ENCODE measurements around the gene RAVER2.
"Not testable (repeated sequence)": the region's sequence is repeated elsewhere in the genome, so short reads cannot be mapped to it uniquely, and the experiment has no call there.

Gene RAVER2

GRCh38 chr1:64765826-64766225 is 21.0 kb downstream of the RAVER2 start:
- H2AFZ ChIP-seq (ENCODE audit: low read length, unreplicated experiment) = no peak overlapping the region
- H3K4me3 ChIP-seq (ENCODE audit: low read depth, low read length) = no peak overlapping the region
- no peaks in the 10 kb centered on the region for H3K79me2 ChIP-seq (ENCODE audit: control insufficient read depth, insufficient read depth, low read length, unreplicated experiment)
- H3K27me3 ChIP-seq (ENCODE audit: insufficient read depth, low read length) = no peaks in the 10 kb centered on the region
- no peaks in the 10 kb centered on the region for H3K4me1 ChIP-seq (ENCODE audit: control insufficient read depth, insufficient read depth, low read length, unreplicated experiment)
- peaks cover 5% of the 10 kb centered on the region; the same call in 1 of the 2 replicates for H3K36me3 ChIP-seq (ENCODE audit: insufficient read depth, low read length)
- no peak overlapping the region for H3K27ac ChIP-seq (ENCODE audit: low read depth, low read length)

- Histone ChIP-seq H3K27ac (ENCODE audit: low read depth, low read length) (no peak overlapping the region), H3K27me3 (ENCODE audit: insufficient read depth, low read length) (no peaks in the 10 kb centered on the region), H3K79me2 (ENCODE audit: control insufficient read depth, insufficient read depth, low read length, unreplicated experiment) (no peaks in the 10 kb centered on the region), H2AFZ (ENCODE audit: low read length, unreplicated experiment) (no peak overlapping the region), H3K4me1 (ENCODE audit: control insufficient read depth, insufficient read depth, low read length, unreplicated experiment) (no peaks in the 10 kb centered on the region), H3K36me3 (ENCODE audit: insufficient read depth, low read length) (peaks cover 8% of the 10 kb centered on the region; the same call in 1 of the 2 replicates), H3K4me3 (ENCODE audit: low read depth, low read length) (no peak overlapping the region)
Observed at GRCh38 chr1:64766429-64766828, 21.6 kb downstream of the RAVER2 start.

- Histone ChIP-seq H3K27ac (ENCODE audit: low read depth, low read length) (no peak overlapping the region), H2AFZ (ENCODE audit: low read length, unreplicated experiment) (no peak overlapping the region), H3K4me1 (ENCODE audit: control insufficient read depth, insufficient read depth, low read length, unreplicated experiment) (no peaks in the 10 kb centered on the region), H3K27me3 (ENCODE audit: insufficient read depth, low read length) (no peaks in the 10 kb centered on the region), H3K79me2 (ENCODE audit: control insufficient read depth, insufficient read depth, low read length, unreplicated experiment) (no peaks in the 10 kb centered on the region), H3K4me3 (ENCODE audit: low read depth, low read length) (no peak overlapping the region), H3K36me3 (ENCODE audit: insufficient read depth, low read length) (peaks cover 8% of the 10 kb centered on the region; the same call in 1 of the 2 replicates)
Observed at GRCh38 chr1:64769482-64769881, 24.6 kb downstream of the RAVER2 start.

GRCh38 chr1:64769971-64770370 is 25.1 kb downstream of the RAVER2 start:
- Histone ChIP-seq H3K79me2 (ENCODE audit: control insufficient read depth, insufficient read depth, low read length, unreplicated experiment) (no peaks in the 10 kb centered on the region), H3K4me3 (ENCODE audit: low read depth, low read length) (no peak overlapping the region), H3K27me3 (ENCODE audit: insufficient read depth, low read length) (no peaks in the 10 kb centered on the region)

GRCh38 chr1:64773306-64773705 is 28.4 kb downstream of the RAVER2 start:
- not testable (repeated sequence) for H3K79me2 ChIP-seq (ENCODE audit: control insufficient read depth, insufficient read depth, low read length, unreplicated experiment); H3K4me3 ChIP-seq (ENCODE audit: low read depth, low read length); H3K4me1 ChIP-seq (ENCODE audit: control insufficient read depth, insufficient read depth, low read length, unreplicated experiment); H3K27ac ChIP-seq (ENCODE audit: low read depth, low read length); H3K27me3 ChIP-seq (ENCODE audit: insufficient read depth, low read length); H2AFZ ChIP-seq (ENCODE audit: low read length, unreplicated experiment)
- H3K36me3 ChIP-seq (ENCODE audit: insufficient read depth, low read length) = peaks cover 10% of the 10 kb centered on the region

More at GRCh38 chr1:64769971-64770370, 25.1 kb downstream of the RAVER2 start:
- no peak overlapping the region for H2AFZ ChIP-seq (ENCODE audit: low read length, unreplicated experiment)
- no peak overlapping the region for H3K27ac ChIP-seq (ENCODE audit: low read depth, low read length)
- H3K36me3 ChIP-seq (ENCODE audit: insufficient read depth, low read length) = peaks cover 8% of the 10 kb centered on the region; the same call in 1 of the 2 replicates
- no peaks in the 10 kb centered on the region for H3K4me1 ChIP-seq (ENCODE audit: control insufficient read depth, insufficient read depth, low read length, unreplicated experiment)

GRCh38 chr1:64775113-64775512 is 30.2 kb downstream of the RAVER2 start:
- no peaks in the 10 kb centered on the region for H3K79me2 ChIP-seq (ENCODE audit: control insufficient read depth, insufficient read depth, low read length, unreplicated experiment)

GRCh38 chr1:64782044-64782443 is 37.2 kb downstream of the RAVER2 start:
- not testable (repeated sequence) for H3K4me1 ChIP-seq (ENCODE audit: control insufficient read depth, insufficient read depth, low read length, unreplicated experiment); H2AFZ ChIP-seq (ENCODE audit: low read length, unreplicated experiment); H3K36me3 ChIP-seq (ENCODE audit: insufficient read depth, low read length); H3K79me2 ChIP-seq (ENCODE audit: control insufficient read depth, insufficient read depth, low read length, unreplicated experiment); H3K4me3 ChIP-seq (ENCODE audit: low read depth, low read length); H3K27me3 ChIP-seq (ENCODE audit: insufficient read depth, low read length); H3K27ac ChIP-seq (ENCODE audit: low read depth, low read length)

More at GRCh38 chr1:64775113-64775512, 30.2 kb downstream of the RAVER2 start:
- Histone ChIP-seq H3K4me3 (ENCODE audit: low read depth, low read length) (no peak overlapping the region), H2AFZ (ENCODE audit: low read length, unreplicated experiment) (no peak overlapping the region), H3K27ac (ENCODE audit: low read depth, low read length) (no peak overlapping the region), H3K27me3 (ENCODE audit: insufficient read depth, low read length) (no peaks in the 10 kb centered on the region), H3K4me1 (ENCODE audit: control insufficient read depth, insufficient read depth, low read length, unreplicated experiment) (no peaks in the 10 kb centered on the region), H3K36me3 (ENCODE audit: insufficient read depth, low read length) (peaks cover 7% of the 10 kb centered on the region)

GRCh38 chr1:64782848-64783247 is 38.0 kb downstream of the RAVER2 start:
- not testable (repeated sequence) for H2AFZ ChIP-seq (ENCODE audit: low read length, unreplicated experiment); H3K36me3 ChIP-seq (ENCODE audit: insufficient read depth, low read length); H3K79me2 ChIP-seq (ENCODE audit: control insufficient read depth, insufficient read depth, low read length, unreplicated experiment); H3K27me3 ChIP-seq (ENCODE audit: insufficient read depth, low read length); H3K4me1 ChIP-seq (ENCODE audit: control insufficient read depth, insufficient read depth, low read length, unreplicated experiment); H3K4me3 ChIP-seq (ENCODE audit: low read depth, low read length); H3K27ac ChIP-seq (ENCODE audit: low read depth, low read length)

GRCh38 chr1:64790832-64791487 is 46.1 kb downstream of the RAVER2 start:
- Histone ChIP-seq H3K27me3 (ENCODE audit: insufficient read depth, low read length) (no peaks in the 10 kb centered on the region), H2AFZ (ENCODE audit: low read length, unreplicated experiment) (no peak overlapping the region), H3K79me2 (ENCODE audit: control insufficient read depth, insufficient read depth, low read length, unreplicated experiment) (no peaks in the 10 kb centered on the region), H3K4me1 (ENCODE audit: control insufficient read depth, insufficient read depth, low read length, unreplicated experiment) (no peaks in the 10 kb centered on the region), H3K27ac (ENCODE audit: low read depth, low read length) (no peak overlapping the region), H3K4me3 (ENCODE audit: low read depth, low read length) (no peak overlapping the region), H3K36me3 (ENCODE audit: insufficient read depth, low read length) (0 out of 2 replicates have a peak, but pooled peaks cover 5% of the 10 kb centered on the region)

GRCh38 chr1:64798872-64799271 is 54.0 kb downstream of the RAVER2 start:
- Histone ChIP-seq H3K36me3 (ENCODE audit: insufficient read depth, low read length) (no peaks in the 10 kb centered on the region), H3K27me3 (ENCODE audit: insufficient read depth, low read length) (no peaks in the 10 kb centered on the region), H3K79me2 (ENCODE audit: control insufficient read depth, insufficient read depth, low read length, unreplicated experiment) (no peaks in the 10 kb centered on the region), H2AFZ (ENCODE audit: low read length, unreplicated experiment) (no peak overlapping the region), H3K4me3 (ENCODE audit: low read depth, low read length) (no peak overlapping the region), H3K4me1 (ENCODE audit: control insufficient read depth, insufficient read depth, low read length, unreplicated experiment) (no peaks in the 10 kb centered on the region), H3K27ac (ENCODE audit: low read depth, low read length) (no peak overlapping the region)

- no peaks in the 10 kb centered on the region for H3K4me1 ChIP-seq (ENCODE audit: control insufficient read depth, insufficient read depth, low read length, unreplicated experiment)
- H3K4me3 ChIP-seq (ENCODE audit: low read depth, low read length) = no peak overlapping the region
- H3K36me3 ChIP-seq (ENCODE audit: insufficient read depth, low read length) = no peaks in the 10 kb centered on the region
- no peak overlapping the region for H3K27ac ChIP-seq (ENCODE audit: low read depth, low read length)
- H3K79me2 ChIP-seq (ENCODE audit: control insufficient read depth, insufficient read depth, low read length, unreplicated experiment) = no peaks in the 10 kb centered on the region
- no peak overlapping the region for H2AFZ ChIP-seq (ENCODE audit: low read length, unreplicated experiment)
- no peaks in the 10 kb centered on the region for H3K27me3 ChIP-seq (ENCODE audit: insufficient read depth, low read length)
Observed at GRCh38 chr1:64801851-64802523, 57.1 kb downstream of the RAVER2 start.

All from ACC112 (cell line).